ENCODE results near the gene VSTM4. TPM values are rescaled to one million over a fixed set of nuclear protein-coding genes. Genes with fewer than 3 reads are reported as not detected.
A peak's percentile ranks its signal among the peaks of the same experiment; 100 is the strongest.

The VSTM4 gene
- total and polyA plus RNA-seq, 9 donors = 17.3 to 68.9 (median 42.9) TPM

- no peaks in the 10 kb centered on the region for H3K9me3 ChIP-seq
- H3K36me3 ChIP-seq = no peaks in the 10 kb centered on the region
- no peak overlapping the region for H3K27ac ChIP-seq
- WGBS, 3 donors = 19 to 35% (median 25%) methylated on average over 8 to 9 of the region's 9 CpGs
- no peaks in the 10 kb centered on the region for H3K27me3 ChIP-seq
- intact Hi-C loops (cut with DNase I) = loop anchor here in 1 of 4 donors (10.0 kb wide), 1 partner anchor 95 kb away; no protein-coding TSS in a partner anchor
- H3K4me3 ChIP-seq = no peak overlapping the region
- peak; percentile 68 to 81 (median 70) for DNase-seq
- H3K4me1 ChIP-seq (ENCODE audit: insufficient read depth) = peaks cover 56% of the 10 kb centered on the region
- TF ChIP-seq CTCF (IDR thresholded peaks at IDR 0.05) (no peak), EP300 (IDR thresholded peaks at IDR 0.05) (no peak), POLR2A (IDR thresholded peaks at IDR 0.05) (no peak)
Observed at GRCh38 chr10:49109669-49110340, 5.5 kb downstream of the VSTM4 start.

DNA sequence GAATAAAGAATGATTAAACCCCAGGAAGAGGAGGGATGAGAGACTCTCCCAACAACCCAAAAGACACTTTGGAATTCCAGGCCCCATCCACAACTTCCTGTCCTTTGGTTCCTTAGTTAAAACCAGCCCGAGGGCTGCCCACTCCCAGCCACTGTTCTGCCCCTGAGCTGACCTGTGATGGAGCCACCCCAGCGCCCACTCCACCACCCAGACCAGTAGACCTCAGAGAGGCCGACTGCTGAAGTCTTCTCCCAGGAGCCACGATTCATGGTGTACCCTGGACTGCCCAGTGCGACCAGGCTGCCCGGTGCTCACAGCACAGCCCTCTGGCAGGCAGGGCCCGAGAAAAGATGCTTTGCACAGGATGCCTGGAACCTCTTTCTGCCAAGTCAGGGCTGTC, 6.7 kb downstream of the VSTM4 start:
- Histone ChIP-seq H3K4me3 (no peak overlapping the region), H3K36me3 (no peaks in the 10 kb centered on the region), H3K27ac (no peak overlapping the region), H3K9me3 (no peaks in the 10 kb centered on the region), H3K4me1 (ENCODE audit: insufficient read depth) (peaks cover 54% of the 10 kb centered on the region), H3K27me3 (no peaks in the 10 kb centered on the region)
- 91 to 96% (median 95%) methylated on average over 7 of the region's 7 CpGs for WGBS, 3 donors
- intact Hi-C loops (cut with DNase I) = no loop called here
- TF ChIP-seq CTCF (IDR thresholded peaks at IDR 0.05) (no peak), POLR2A (IDR thresholded peaks at IDR 0.05) (no peak), EP300 (IDR thresholded peaks at IDR 0.05) (no peak)
- no peak for DNase-seq

DNA sequence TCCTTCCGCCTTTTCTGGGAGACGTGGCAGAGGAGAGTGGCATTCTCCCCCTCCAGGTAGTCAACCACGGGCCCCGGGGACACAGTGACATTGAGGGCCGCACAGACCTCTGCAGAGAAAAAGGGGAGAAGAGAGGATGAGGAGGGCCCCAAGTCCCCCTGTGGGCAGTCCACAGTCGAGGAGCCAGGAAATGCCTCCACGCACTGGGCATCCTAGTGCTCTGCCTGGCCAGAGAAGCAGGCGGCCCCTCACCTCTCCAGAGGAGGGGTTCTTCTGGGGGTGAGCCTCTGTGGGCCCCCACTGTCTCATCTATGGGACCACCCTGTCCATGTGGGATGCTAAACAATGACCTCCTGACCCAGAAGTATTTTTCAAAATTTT, 7.4 kb downstream of the VSTM4 start:
- no peaks in the 10 kb centered on the region for H3K36me3 ChIP-seq
- DNase-seq = no peak
- intact Hi-C loops (cut with DNase I) = no loop called here
- H3K4me3 ChIP-seq = no peak overlapping the region
- H3K27ac ChIP-seq = no peak overlapping the region
- TF ChIP-seq POLR2A (IDR thresholded peaks at IDR 0.05) (no peak), EP300 (IDR thresholded peaks at IDR 0.05) (no peak), CTCF (IDR thresholded peaks at IDR 0.05) (no peak)
- peaks cover 52% of the 10 kb centered on the region for H3K4me1 ChIP-seq (ENCODE audit: insufficient read depth)
- no peaks in the 10 kb centered on the region for H3K9me3 ChIP-seq
- 87 to 93% (median 93%) methylated on average over 8 of the region's 8 CpGs for WGBS, 3 donors
- H3K27me3 ChIP-seq = no peaks in the 10 kb centered on the region

DNA sequence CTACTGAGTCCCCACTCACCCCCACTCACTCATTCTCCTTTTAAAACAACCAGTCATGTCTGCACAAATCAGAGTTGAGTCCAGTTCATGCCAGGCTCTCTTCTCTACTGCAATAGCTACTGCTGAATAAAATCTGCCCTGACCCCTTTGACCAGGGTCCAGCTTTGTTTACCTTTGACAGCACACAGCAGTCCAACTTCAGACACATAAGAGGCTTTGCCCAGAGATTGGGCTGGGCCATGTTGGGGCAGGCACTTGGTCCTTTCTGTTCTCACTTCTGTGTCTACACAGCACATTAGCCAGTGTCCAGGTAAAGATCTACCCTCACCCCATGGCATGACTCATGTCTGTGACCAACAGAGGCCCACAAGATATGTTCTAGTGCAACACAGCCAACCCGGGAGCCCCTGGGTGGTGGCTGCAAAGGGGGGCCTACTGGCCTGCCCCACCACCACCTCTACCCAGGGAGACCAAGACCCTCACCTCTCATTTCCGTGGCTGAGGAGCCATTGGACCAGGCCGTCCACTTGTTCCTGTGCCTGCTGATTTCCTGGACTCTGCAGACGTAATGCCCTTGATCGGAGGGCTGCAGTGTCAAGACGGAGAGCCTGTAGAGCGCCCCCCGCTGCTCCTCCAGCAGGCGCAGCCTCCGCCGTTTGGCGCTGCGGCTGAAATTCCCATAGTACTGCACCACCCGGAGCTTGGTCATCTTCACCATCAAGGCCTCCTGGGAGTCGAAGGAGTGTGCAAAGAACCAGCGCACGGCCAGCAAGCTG, 8.0 kb downstream of the VSTM4 start:
- DNase-seq = no peak
- no peak overlapping the region for H3K4me3 ChIP-seq
- H3K4me1 ChIP-seq (ENCODE audit: insufficient read depth) = peaks cover 52% of the 10 kb centered on the region
- H3K36me3 ChIP-seq = no peaks in the 10 kb centered on the region
- H3K27ac ChIP-seq = peak overlapping the region in 1 of 2 donors; percentile 32
- no peaks in the 10 kb centered on the region for H3K9me3 ChIP-seq
- intact Hi-C loops (cut with DNase I) = no loop called here
- no peaks in the 10 kb centered on the region for H3K27me3 ChIP-seq
- 91 to 93% (median 93%) methylated on average over 17 of the region's 17 CpGs for WGBS, 3 donors
- TF ChIP-seq EP300 (IDR thresholded peaks at IDR 0.05) = no peak
- no peak for TF ChIP-seq POLR2A (IDR thresholded peaks at IDR 0.05)
- no peak for TF ChIP-seq CTCF (IDR thresholded peaks at IDR 0.05)

Data from ovary (tissue), 9 donors.